GM12891 (cell line): ENCODE results near the gene FHIT.

ENCODE experiments used
- PAX5 ChIP-seq: IDR thresholded peaks from 2 replicates; pipeline ENCODE4 v1.6.1; 2011; ENCODE audit warnings: low read length, moderate library complexity, mild to moderate bottlenecking; ENCODE audit not compliant: insufficient read depth, severe bottlenecking
- POLR2A ChIP-seq: IDR thresholded peaks from 2 replicates; pipeline ENCODE4 v1.6.1; 2011; ENCODE audit warnings: low read depth, low read length, control low read depth
- POLR2AphosphoS5 ChIP-seq: IDR thresholded peaks from 2 replicates; pipeline ENCODE4 v1.6.1; 2011; ENCODE audit warnings: low read depth, low read length, control low read depth
- POU2F2 ChIP-seq: IDR thresholded peaks from 2 replicates; pipeline ENCODE4 v1.6.1; 2011; ENCODE audit warnings: low read depth, mild to moderate bottlenecking, control low read depth, low read length, moderate library complexity
- SPI1 ChIP-seq: IDR thresholded peaks from 2 replicates; pipeline ENCODE4 v1.6.1; 2011; ENCODE audit warnings: low read depth, low read length, control low read depth
- TAF1 ChIP-seq: IDR thresholded peaks from 2 replicates; pipeline ENCODE4 v1.6.1; 2011; ENCODE audit warnings: low read depth, low read length, control low read depth

DNA sequence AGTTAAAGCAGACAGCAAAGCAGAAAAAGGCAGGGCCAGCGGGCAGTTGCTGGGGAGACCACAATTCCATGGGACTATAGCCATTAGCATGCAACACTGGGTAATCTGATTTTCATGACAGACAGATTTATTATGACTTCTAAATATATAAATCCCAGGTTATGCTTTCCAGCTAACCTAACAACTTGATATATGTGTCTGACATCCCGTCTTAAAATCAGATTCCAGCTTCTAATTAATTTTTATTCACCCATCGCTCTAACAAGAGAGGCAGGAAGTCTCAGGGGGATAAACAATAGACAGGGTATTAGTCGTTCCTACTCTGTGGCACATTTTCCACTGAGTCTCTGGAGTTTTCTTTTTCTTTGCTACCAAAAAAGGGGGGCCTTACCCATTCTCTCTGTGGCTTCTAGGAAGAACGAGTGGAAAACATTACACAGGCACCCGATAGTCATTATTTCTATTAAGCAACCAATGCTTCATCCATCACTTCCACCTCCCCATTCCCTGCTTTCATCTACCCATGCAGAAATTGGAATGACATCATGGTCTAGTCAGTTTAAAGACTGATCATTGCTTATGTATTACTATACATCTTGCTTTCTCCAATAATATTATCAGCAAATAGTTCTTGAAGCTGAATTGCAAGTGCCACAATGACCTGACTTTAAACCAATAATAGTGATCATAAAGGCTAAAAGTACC is 173.1 kb downstream of the FHIT start:
- TF ChIP-seq POLR2A (no peak), SPI1 (no peak), POLR2AphosphoS5 (no peak), TAF1 (no peak), PAX5 (no peak), POU2F2 (no peak)
